Cardiac septum (tissue), 1 donor: ENCODE results near the gene MUC6. TPM values are rescaled to one million over a fixed set of nuclear protein-coding genes. Genes with fewer than 3 reads are reported as not detected.
A peak's percentile ranks its signal among the peaks of the same experiment; 100 is the strongest.

Experiments
- DNase-seq: peaks from one replicate; pipeline ENCODE4 v3.0.0-alpha.2; 2020; ENCODE audit warnings: low spot score
- intact Hi-C: fragments of 100-400 bp; cut with DNase I; formaldehyde crosslinking; loops from one replicate; pipeline ENCODE4 v1.14.0; 2022
- long read RNA-seq: library from polyadenylated mRNA; unstranded; transcript quantifications from one replicate; pipeline ENCODE4 v2.0.0, GENCODE V29; 2021
- total RNA-seq: library from RNA; stranded (reverse); fragmentation: NEBNext Ultra II Directional; extraction: Animal tissue kit (Norgen Biotek cat#: 25700); gene quantifications from one replicate; pipeline ENCODE4 v1.2.1, GENCODE V29; 2021
- donor health status: DM: no; HTN: no; CAD: no.

MUC6 gene, protein sequence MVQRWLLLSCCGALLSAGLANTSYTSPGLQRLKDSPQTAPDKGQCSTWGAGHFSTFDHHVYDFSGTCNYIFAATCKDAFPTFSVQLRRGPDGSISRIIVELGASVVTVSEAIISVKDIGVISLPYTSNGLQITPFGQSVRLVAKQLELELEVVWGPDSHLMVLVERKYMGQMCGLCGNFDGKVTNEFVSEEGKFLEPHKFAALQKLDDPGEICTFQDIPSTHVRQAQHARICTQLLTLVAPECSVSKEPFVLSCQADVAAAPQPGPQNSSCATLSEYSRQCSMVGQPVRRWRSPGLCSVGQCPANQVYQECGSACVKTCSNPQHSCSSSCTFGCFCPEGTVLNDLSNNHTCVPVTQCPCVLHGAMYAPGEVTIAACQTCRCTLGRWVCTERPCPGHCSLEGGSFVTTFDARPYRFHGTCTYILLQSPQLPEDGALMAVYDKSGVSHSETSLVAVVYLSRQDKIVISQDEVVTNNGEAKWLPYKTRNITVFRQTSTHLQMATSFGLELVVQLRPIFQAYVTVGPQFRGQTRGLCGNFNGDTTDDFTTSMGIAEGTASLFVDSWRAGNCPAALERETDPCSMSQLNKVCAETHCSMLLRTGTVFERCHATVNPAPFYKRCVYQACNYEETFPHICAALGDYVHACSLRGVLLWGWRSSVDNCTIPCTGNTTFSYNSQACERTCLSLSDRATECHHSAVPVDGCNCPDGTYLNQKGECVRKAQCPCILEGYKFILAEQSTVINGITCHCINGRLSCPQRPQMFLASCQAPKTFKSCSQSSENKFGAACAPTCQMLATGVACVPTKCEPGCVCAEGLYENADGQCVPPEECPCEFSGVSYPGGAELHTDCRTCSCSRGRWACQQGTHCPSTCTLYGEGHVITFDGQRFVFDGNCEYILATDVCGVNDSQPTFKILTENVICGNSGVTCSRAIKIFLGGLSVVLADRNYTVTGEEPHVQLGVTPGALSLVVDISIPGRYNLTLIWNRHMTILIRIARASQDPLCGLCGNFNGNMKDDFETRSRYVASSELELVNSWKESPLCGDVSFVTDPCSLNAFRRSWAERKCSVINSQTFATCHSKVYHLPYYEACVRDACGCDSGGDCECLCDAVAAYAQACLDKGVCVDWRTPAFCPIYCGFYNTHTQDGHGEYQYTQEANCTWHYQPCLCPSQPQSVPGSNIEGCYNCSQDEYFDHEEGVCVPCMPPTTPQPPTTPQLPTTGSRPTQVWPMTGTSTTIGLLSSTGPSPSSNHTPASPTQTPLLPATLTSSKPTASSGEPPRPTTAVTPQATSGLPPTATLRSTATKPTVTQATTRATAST (N-terminal part only)
- total RNA-seq: not detected
- long read RNA-seq, partial matches to known transcripts: 0 of 3 reads
- long read RNA-seq, other reads (novel, unspliced or antisense): 3 of 3 reads

DNA sequence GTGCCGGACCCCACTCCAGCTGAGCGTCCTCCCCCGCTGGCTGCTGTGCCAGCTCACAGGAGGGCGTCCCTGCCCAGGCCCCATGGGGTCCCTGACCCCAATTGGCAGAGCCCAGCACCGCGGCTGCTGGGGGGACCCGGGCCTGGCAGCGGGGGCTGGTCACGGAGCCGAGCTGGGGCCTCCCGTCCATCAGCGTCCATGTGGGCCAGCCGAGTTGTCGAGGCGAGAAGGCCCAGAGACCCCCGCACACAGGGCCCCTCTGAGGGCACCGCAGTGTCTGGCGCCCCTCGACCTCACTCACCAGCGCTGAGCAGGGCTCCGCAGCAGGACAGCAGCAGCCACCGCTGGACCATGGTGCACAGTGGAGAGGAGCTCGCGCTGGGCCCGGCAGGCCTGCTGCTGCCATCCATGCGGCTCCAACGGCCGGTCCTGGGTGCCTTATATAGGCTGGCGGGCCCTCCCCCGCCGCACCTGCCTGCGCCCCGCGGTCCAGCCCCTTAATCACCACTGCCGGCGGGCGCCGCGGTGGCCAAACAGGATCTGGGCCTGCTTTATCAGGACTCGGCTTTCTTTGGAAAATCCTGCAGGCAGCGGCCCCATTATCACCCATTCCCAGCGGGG, at the start of gene MUC6:
Gene MUC6 (minus strand): TSS at position 416 of the 621 bp plus-strand sequence. CDS start 63 bp downstream, at position 353.
- no peak for DNase-seq
- intact Hi-C loops: no loop called here

DNA sequence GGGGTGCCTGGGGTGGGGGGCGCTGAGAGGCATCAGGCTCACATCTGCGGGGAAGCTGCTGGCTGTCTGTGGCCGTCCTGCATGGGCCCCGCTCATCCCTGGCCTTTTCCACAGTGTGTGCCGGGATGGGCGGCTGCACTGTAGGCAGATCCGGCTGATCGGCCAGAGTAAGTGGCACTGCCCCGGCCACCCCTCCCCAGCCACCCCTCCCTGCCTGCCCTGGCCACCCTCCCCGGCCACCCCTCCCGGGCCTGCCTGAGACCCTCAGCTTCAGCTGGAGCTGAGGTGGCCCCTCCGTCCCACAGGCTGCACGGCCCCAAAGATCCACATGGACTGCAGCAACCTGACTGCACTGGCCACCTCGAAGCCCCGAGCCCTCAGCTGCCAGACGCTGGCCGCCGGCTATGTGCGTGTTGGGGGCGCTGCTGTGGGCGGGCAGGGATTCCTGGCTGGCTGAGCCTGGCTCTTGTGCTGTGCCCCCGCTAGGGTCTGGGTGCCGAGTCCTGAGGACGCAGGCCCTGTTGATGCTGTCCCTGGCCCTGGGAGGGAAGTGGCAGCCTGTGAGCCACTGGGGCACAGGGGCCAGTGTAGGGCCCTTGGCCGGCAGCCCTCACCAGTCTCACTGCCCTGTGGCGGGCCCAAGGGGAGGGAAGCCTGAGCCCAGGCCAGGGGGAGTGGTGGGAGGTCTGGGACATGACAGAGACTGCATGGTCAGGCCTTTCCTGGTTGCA, 49.1 kb upstream of the MUC6 start:
- intact Hi-C loops: no loop called here
- peak; percentile 64 for DNase-seq

GRCh38 chr11:1084561-1085439, 48.3 kb upstream of the MUC6 start:
- intact Hi-C loops: no loop called here
- DNase-seq: peak; percentile 68

DNA sequence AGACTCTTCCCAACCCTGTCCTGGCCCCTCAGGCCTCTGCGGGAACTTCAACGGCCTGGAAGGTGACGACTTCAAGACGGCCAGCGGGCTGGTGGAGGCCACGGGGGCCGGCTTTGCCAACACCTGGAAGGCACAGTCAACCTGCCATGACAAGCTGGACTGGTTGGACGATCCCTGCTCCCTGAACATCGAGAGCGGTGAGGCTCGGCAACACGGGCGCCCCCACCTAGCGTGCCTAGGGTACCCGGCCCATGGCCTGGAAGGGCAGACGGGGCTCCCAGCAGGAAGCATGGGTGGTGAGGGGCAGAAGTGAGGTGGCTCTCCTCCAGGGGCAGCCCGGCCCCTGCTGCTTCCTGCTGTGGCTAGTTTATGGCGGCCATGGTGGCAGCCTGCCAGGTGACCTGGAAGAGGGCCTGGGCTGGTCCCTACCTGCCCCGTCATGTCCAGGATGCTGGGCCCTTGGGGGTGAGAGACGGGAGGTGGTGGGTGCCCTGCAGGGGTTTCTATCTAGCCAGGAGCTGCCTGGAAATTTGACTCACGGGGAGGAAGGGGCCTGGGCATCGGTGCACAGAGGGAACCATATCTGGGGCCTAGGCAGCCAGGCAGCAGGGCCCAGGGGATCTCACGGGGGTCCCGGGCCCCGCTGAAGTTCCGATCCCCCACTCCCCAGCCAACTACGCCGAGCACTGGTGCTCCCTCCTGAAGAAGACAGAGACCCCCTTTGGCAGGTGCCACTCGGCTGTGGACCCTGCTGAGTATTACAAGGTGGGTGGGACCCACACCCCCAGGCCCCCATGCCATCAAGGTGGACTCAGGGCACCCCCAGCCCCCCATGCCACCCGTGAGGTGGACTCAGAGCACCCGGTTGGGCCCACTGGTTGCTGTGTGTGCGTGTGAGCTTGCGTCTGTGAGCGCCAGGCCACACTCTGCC, 47.4 kb upstream of the MUC6 start:
- peak; percentile 67 for DNase-seq
- intact Hi-C loops: no loop called here

GRCh38 chr11:1082728-1083620, 46.5 kb upstream of the MUC6 start:
- intact Hi-C loops: no loop called here
- DNase-seq: peak; percentile 68

DNA sequence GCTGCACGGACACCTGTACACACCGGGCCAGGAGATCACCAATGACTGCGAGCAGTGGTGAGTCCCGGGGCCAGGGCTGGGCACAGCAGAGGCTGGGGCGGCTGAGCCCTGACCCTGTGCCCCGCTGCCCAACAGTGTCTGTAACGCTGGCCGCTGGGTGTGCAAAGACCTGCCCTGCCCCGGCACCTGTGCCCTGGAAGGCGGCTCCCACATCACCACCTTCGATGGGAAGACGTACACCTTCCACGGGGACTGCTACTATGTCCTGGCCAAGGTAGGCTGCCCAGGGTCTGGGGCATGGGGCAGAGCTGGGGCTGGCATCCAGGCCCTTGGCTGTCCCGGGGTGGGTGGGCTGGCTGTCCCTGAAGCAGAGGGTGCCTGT, 45.8 kb upstream of the MUC6 start:
- DNase-seq: no peak
- intact Hi-C loops: no loop called here

DNA sequence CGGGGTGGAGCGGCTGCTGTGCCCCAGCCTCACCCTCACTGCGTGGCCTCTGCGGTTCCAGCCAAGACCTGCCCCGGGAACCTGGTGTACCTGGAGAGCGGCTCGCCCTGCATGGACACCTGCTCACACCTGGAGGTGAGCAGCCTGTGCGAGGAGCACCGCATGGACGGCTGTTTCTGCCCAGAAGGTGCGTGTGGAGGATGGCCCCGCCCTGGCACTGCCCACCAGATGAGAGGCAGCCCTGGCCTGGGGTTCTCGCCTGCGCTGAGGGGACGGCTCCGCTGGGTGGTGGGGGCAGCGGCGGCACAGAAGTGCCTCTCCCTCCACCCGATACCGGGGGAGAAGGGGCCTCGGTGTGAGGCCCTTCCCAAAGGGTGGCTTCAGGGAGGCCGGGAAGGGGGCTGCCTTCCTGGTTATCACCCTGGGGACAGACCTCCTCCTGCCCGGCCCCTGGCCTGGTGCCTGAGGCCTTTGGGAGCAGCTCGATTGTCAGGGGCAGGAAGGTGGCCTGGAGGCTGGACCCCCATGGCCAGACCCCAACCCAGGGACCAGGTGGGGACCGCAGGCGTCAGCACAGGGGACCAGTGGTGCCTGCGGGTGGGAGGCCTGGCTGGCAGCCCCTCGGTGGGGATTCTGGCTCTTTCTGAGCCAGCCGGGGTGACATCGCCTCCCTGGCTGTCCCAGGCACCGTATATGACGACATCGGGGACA, 45.2 kb upstream of the MUC6 start:
- intact Hi-C loops: no loop called here
- peak; percentile 50 for DNase-seq

GRCh38 chr11:1078191-1078601, 41.7 kb upstream of the MUC6 start:
- intact Hi-C loops: no loop called here
- DNase-seq: peak; percentile 38

DNA sequence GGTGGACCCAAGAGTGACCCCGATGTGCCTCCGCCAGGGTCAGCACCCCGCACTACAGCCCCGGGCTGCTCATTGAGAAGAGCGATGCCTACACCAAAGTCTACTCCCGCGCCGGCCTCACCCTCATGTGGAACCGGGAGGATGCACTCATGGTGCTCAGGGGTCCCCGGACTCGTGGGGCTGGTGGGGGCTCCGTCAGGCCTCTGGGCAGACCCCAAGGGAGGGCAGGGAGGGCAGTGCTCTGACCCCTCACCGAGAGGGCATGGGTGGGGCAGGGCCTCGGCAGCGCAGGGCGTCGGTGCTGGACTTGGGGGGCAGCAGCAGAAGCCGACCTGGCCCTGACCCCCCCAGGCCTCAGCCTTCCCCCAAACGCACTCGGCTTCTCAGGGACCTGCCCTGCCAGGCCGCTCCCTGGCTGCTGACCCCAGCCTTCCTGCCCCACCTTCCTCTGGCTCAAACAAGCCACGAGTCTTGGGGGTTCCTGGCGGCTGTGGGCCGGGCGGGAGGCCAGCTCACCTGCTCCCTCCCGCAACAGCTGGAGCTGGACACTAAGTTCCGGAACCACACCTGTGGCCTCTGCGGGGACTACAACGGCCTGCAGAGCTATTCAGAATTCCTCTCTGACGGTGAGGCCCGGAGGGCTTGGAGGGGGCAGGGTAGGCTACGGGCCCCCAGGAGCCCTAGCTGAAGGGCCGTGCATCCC, 41.0 kb upstream of the MUC6 start:
- intact Hi-C loops: no loop called here
- DNase-seq: peak; percentile 9

DNA sequence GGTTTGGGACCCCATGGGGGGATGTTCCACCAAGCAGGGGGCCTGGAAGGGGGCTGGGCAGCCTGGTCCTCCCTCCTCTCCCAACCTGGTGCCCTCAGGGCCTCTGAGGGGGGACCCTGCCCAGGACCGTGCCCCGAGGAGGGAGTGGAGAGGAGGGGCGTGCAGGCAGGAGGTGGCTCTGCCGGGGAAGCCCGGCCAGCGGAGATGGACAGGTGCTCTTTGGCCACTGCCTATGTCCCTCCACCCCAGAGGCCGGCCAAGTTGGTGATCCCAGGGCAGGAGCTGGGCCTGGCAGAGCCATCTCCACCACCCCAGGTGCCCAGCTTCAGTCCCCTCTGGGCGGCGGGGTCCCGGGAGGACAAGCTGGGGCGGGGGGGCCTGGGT, 40.5 kb upstream of the MUC6 start:
- intact Hi-C loops: no loop called here
- DNase-seq: peak; percentile 68

- intact Hi-C loops: no loop called here
- peak; percentile 49 for DNase-seq
These were observed 39.6 kb upstream of the MUC6 start for GRCh38 chr11:1076061-1076665.

DNA sequence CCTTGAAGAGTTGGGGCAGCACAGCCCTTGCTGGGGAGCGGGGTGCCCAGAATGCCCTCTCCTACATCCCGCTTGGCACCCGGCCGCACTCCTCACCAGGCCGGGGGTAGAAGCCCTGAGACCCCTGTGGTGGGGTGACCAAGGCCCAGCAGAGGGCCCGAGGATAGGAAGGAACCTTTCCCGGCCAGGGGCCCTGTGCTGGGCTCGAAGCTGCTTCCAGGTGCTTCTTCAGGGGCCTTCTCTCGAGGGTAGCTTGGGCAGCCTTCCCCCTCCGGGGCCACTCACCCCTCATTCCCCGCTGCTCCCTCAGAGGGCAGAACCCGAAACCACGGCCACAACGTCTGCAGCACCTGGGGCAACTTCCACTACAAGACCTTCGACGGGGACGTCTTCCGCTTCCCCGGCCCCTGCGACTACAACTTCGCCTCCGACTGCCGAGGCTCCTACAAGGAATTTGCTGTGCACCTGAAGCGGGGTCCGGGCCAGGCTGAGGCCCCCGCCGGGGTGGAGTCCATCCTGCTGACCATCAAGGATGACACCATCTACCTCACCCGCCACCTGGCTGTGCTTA, 38.9 kb upstream of the MUC6 start:
- peak; percentile 39 for DNase-seq
- intact Hi-C loops: no loop called here
